WTC11 (cell line): Measurements from ENCODE around the gene CLEC4E.

Source experiments
- CREM ChIP-seq: sonication (generic); formaldehyde crosslinking; IDR thresholded peaks from 2 replicates; pipeline ENCODE4 v1.8.1; 2022; ENCODE audit warnings: mild to moderate bottlenecking, missing genetic modification reagents, moderate library complexity
- ELF4 ChIP-seq: sonication (generic); formaldehyde crosslinking; IDR thresholded peaks from 2 replicates; pipeline ENCODE4 v1.8.1; 2022; ENCODE audit warnings: low read depth, mild to moderate bottlenecking, moderate library complexity, missing genetic modification reagents
- ESRRA ChIP-seq: sonication (generic); formaldehyde crosslinking; IDR thresholded peaks from 2 replicates; pipeline ENCODE4 v1.8.1; 2022; ENCODE audit warnings: mild to moderate bottlenecking, missing genetic modification reagents, borderline replicate concordance
- FOXJ3 ChIP-seq: sonication (generic); formaldehyde crosslinking; IDR thresholded peaks from 2 replicates; pipeline ENCODE4 v1.9.0; 2021; ENCODE audit warnings: missing genetic modification reagents, mild to moderate bottlenecking, borderline replicate concordance
- MXD4 ChIP-seq: fragments of 250-450 bp; sonication (Bioruptor Pico); IDR thresholded peaks from 2 replicates; pipeline ENCODE4 v1.8.0; 2021; ENCODE audit warnings: mild to moderate bottlenecking, moderate library complexity, borderline replicate concordance
- NFE2L1 ChIP-seq: sonication (generic); formaldehyde crosslinking; IDR thresholded peaks from 2 replicates; pipeline ENCODE4 v1.8.1; 2023; ENCODE audit warnings: missing genetic modification reagents
- SP1 ChIP-seq: sonication (generic); formaldehyde crosslinking; conservative IDR thresholded peaks from 2 replicates; pipeline ENCODE4 v1.8.1; 2022; ENCODE audit warnings: missing genetic modification reagents
- ZNF232 ChIP-seq: sonication (generic); formaldehyde crosslinking; IDR thresholded peaks from 2 replicates; pipeline ENCODE4 v1.8.0; 2022; ENCODE audit warnings: mild to moderate bottlenecking, missing genetic modification reagents
- TF ChIP-seq, protein P1 (sequence below): sonication (generic); formaldehyde crosslinking; conservative IDR thresholded peaks from 2 replicates; pipeline ENCODE4 v1.8.1; 2022; ENCODE audit warnings: mild to moderate bottlenecking, missing genetic modification reagents
- TF ChIP-seq, protein P2 (sequence below): fragments of 200-600 bp; IDR thresholded peaks from 2 replicates; pipeline ENCODE4 v1.8.0; 2022; ENCODE audit warnings: antibody characterized with exemption
- TF ChIP-seq, protein P3 (sequence below): sonication (generic); formaldehyde crosslinking; IDR thresholded peaks from 2 replicates; pipeline ENCODE4 v1.8.1; 2023; ENCODE audit warnings: mild to moderate bottlenecking, missing genetic modification reagents, moderate library complexity
- TF ChIP-seq, protein P4 (sequence below): fragments of 250-450 bp; sonication (Bioruptor Pico); IDR thresholded peaks from 2 replicates; pipeline ENCODE4 v1.9.0; 2021; ENCODE audit warnings: mild to moderate bottlenecking
- TF ChIP-seq, protein P5 (sequence below): sonication (generic); formaldehyde crosslinking; IDR thresholded peaks from 2 replicates; pipeline ENCODE4 v1.8.0; 2022; ENCODE audit warnings: mild to moderate bottlenecking, missing genetic modification reagents
- TF ChIP-seq, protein P6 (sequence below): sonication (generic); formaldehyde crosslinking; IDR thresholded peaks from 2 replicates; pipeline ENCODE4 v1.8.1; 2022; ENCODE audit warnings: mild to moderate bottlenecking, missing genetic modification reagents, moderate library complexity, borderline replicate concordance

DNA sequence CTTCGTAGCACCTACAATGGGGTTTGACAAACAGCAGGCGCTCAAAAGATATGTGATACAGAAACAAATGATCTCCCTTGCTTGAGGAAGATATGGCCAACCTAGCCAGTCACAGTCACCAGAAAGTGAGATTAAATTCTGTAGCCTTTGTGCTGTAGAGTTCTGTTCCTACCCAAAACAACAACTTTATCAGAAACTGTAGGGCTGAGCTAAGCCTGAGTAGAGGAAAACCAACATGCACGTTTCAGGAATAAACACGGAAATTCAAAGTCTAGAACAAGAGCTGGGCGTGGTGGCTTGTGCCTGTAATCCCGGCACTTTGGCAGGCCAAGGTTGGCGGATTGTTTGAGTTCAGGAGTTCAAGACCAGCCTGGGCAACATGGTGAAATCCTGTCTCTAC lies 49.0 kb upstream of the CLEC4E start:
- TF ChIP-seq, protein P1, sequence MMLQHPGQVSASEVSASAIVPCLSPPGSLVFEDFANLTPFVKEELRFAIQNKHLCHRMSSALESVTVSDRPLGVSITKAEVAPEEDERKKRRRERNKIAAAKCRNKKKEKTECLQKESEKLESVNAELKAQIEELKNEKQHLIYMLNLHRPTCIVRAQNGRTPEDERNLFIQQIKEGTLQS (CRISPR knock-in tag): no peak
- TF ChIP-seq, protein P2, sequence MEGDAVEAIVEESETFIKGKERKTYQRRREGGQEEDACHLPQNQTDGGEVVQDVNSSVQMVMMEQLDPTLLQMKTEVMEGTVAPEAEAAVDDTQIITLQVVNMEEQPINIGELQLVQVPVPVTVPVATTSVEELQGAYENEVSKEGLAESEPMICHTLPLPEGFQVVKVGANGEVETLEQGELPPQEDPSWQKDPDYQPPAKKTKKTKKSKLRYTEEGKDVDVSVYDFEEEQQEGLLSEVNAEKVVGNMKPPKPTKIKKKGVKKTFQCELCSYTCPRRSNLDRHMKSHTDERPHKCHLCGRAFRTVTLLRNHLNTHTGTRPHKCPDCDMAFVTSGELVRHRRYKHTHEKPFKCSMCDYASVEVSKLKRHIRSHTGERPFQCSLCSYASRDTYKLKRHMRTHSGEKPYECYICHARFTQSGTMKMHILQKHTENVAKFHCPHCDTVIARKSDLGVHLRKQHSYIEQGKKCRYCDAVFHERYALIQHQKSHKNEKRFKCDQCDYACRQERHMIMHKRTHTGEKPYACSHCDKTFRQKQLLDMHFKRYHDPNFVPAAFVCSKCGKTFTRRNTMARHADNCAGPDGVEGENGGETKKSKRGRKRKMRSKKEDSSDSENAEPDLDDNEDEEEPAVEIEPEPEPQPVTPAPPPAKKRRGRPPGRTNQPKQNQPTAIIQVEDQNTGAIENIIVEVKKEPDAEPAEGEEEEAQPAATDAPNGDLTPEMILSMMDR: no peak
- TF ChIP-seq, protein P3, sequence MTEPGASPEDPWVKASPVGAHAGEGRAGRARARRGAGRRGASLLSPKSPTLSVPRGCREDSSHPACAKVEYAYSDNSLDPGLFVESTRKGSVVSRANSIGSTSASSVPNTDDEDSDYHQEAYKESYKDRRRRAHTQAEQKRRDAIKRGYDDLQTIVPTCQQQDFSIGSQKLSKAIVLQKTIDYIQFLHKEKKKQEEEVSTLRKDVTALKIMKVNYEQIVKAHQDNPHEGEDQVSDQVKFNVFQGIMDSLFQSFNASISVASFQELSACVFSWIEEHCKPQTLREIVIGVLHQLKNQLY (CRISPR knock-in tag): no peak
- no peak for TF ChIP-seq CREM
- TF ChIP-seq SP1 (CRISPR knock-in tag): no peak
- TF ChIP-seq, protein P4, sequence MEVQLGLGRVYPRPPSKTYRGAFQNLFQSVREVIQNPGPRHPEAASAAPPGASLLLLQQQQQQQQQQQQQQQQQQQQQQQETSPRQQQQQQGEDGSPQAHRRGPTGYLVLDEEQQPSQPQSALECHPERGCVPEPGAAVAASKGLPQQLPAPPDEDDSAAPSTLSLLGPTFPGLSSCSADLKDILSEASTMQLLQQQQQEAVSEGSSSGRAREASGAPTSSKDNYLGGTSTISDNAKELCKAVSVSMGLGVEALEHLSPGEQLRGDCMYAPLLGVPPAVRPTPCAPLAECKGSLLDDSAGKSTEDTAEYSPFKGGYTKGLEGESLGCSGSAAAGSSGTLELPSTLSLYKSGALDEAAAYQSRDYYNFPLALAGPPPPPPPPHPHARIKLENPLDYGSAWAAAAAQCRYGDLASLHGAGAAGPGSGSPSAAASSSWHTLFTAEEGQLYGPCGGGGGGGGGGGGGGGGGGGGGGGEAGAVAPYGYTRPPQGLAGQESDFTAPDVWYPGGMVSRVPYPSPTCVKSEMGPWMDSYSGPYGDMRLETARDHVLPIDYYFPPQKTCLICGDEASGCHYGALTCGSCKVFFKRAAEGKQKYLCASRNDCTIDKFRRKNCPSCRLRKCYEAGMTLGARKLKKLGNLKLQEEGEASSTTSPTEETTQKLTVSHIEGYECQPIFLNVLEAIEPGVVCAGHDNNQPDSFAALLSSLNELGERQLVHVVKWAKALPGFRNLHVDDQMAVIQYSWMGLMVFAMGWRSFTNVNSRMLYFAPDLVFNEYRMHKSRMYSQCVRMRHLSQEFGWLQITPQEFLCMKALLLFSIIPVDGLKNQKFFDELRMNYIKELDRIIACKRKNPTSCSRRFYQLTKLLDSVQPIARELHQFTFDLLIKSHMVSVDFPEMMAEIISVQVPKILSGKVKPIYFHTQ (CRISPR knock-in tag): no peak
- no peak for TF ChIP-seq ZNF232 (CRISPR knock-in tag)
- no peak for TF ChIP-seq NFE2L1 (CRISPR knock-in tag)
- no peak for TF ChIP-seq ESRRA
- TF ChIP-seq, protein P5, sequence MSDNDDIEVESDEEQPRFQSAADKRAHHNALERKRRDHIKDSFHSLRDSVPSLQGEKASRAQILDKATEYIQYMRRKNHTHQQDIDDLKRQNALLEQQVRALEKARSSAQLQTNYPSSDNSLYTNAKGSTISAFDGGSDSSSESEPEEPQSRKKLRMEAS (CRISPR knock-in tag): no peak
- TF ChIP-seq MXD4 (CRISPR knock-in tag): no peak
- TF ChIP-seq ELF4: no peak
- TF ChIP-seq FOXJ3: no peak
- TF ChIP-seq, protein P6, sequence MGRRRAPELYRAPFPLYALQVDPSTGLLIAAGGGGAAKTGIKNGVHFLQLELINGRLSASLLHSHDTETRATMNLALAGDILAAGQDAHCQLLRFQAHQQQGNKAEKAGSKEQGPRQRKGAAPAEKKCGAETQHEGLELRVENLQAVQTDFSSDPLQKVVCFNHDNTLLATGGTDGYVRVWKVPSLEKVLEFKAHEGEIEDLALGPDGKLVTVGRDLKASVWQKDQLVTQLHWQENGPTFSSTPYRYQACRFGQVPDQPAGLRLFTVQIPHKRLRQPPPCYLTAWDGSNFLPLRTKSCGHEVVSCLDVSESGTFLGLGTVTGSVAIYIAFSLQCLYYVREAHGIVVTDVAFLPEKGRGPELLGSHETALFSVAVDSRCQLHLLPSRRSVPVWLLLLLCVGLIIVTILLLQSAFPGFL (CRISPR knock-in tag): no peak
